Activated CD4-positive, alpha-beta T cell treated with anti-CD3 and anti-CD28 coated beads for 36 hours (primary cell): ENCODE results near the gene EIF4E3. TPM values are rescaled to one million over a fixed set of nuclear protein-coding genes. Genes with fewer than 3 reads are reported as not detected.

Experiments used
- ATAC-seq: fragments of 200-7000 bp; cut with Tn5 transposase; one replicate; pipeline ENCODE4 v1.10.0; 2021; ENCODE audit warnings: mild to moderate bottlenecking, moderate library complexity
- CTCF ChIA-PET: fragments of 350-600 bp; sonication (Branson Sonifier 250); formaldehyde crosslinking; loops from one replicate; lab custom pipeline; 2021; ENCODE audit warnings: antibody characterized with exemption; lab: Charles Lee
- POLR2A ChIA-PET: fragments of 350-600 bp; sonication (Branson Sonifier 250); formaldehyde crosslinking; loops from one replicate; lab custom pipeline; 2021; ENCODE audit warnings: antibody characterized with exemption, inconsistent platforms; lab: Charles Lee
- DNase-seq: peaks from one replicate; pipeline ENCODE4 v3.0.0-alpha.2; 2020
- H3K27ac Mint-ChIP-seq: one replicate; pipeline ENCODE4 v1.8.0; 2021; ENCODE audit warnings: mixed read lengths
- H3K27me3 Mint-ChIP-seq: one replicate; pipeline ENCODE4 v1.8.0; 2021; ENCODE audit warnings: mixed read lengths
- H3K36me3 Mint-ChIP-seq: one replicate; pipeline ENCODE4 v1.8.0; 2021; ENCODE audit warnings: low read depth, mixed read lengths
- H3K4me1 Mint-ChIP-seq: one replicate; pipeline ENCODE4 v1.8.0; 2021; ENCODE audit warnings: mixed read lengths
- H3K4me3 Mint-ChIP-seq: one replicate; pipeline ENCODE4 v1.8.0; 2021; ENCODE audit warnings: mild to moderate bottlenecking, moderate library complexity, mixed read lengths
- H3K9me3 Mint-ChIP-seq: one replicate; pipeline ENCODE4 v1.8.0; 2021; ENCODE audit warnings: low read depth, mixed read lengths
- intact Hi-C, 2 experiments: fragments of 100-400 bp; cut with DNase I in 1 of 2; cut with micrococcal nuclease in 1 of 2; formaldehyde crosslinking; loops; one replicate each; pipeline versions ENCODE4 v1.14.2 to v1.15.1; 2022 to 2024; cut with DNase I, micrococcal nuclease
- total RNA-seq, 2 experiments: library from RNA; stranded (reverse); gene quantifications; one replicate each; pipeline ENCODE4 v1.2.3, GENCODE V29; 2021

EIF4E3 gene
- total RNA-seq, 2 experiments from 2014 or later = 28.7 to 29.7 TPM

GRCh38 chr3:71690341-71690841 lies 34.8 kb downstream of the EIF4E3 start:
- DNase-seq (no peak), ATAC-seq (no peak)
- ChIA-PET CTCF (interaction anchor here (1.3 kb wide), 1 partner anchor 9 kb away, joined by 3 read pairs; no protein-coding TSS in a partner anchor), POLR2A (no interaction called here)
- H3K27me3 Mint-ChIP-seq = no peaks in the 10 kb centered on the region
- no peak overlapping the region for H3K4me3 Mint-ChIP-seq
- H3K9me3 Mint-ChIP-seq = no peaks in the 10 kb centered on the region
- intact Hi-C loops = no loop called here
- H3K4me1 Mint-ChIP-seq = peaks cover 14% of the 10 kb centered on the region
- no peak overlapping the region for H3K27ac Mint-ChIP-seq
- peaks cover 33% of the 10 kb centered on the region for H3K36me3 Mint-ChIP-seq

- Mint-ChIP-seq H3K27me3 (no peaks in the 10 kb centered on the region), H3K36me3 (peaks cover 36% of the 10 kb centered on the region), H3K27ac (no peak overlapping the region), H3K4me1 (peaks cover 16% of the 10 kb centered on the region), H3K4me3 (no peak overlapping the region), H3K9me3 (no peaks in the 10 kb centered on the region)
- intact Hi-C loops = no loop called here
- POLR2A ChIA-PET = no interaction called here
- peak; percentile 83 for ATAC-seq
- CTCF ChIA-PET = interaction anchor here (1.3 kb wide), 1 partner anchor 8 kb away, joined by 3 read pairs; no protein-coding TSS in a partner anchor
- DNase-seq = no peak
Observed at GRCh38 chr3:71689291-71689690, 35.9 kb downstream of the EIF4E3 start.

GRCh38 chr3:71688121-71688520 lies 37.1 kb downstream of the EIF4E3 start:
- DNase-seq = no peak
- POLR2A ChIA-PET = no interaction called here
- no peak overlapping the region for H3K4me3 Mint-ChIP-seq
- H3K9me3 Mint-ChIP-seq = no peaks in the 10 kb centered on the region
- H3K27me3 Mint-ChIP-seq = no peaks in the 10 kb centered on the region
- no peak for ATAC-seq
- peaks cover 16% of the 10 kb centered on the region for H3K4me1 Mint-ChIP-seq
- CTCF ChIA-PET = interaction anchor here (0.6 kb wide), 1 partner anchor 155 kb away, joined by 3 read pairs; no protein-coding TSS in a partner anchor
- H3K27ac Mint-ChIP-seq = no peak overlapping the region
- intact Hi-C loops = no loop called here
- peaks cover 38% of the 10 kb centered on the region for H3K36me3 Mint-ChIP-seq

GRCh38 chr3:71685686-71686085 lies 39.5 kb downstream of the EIF4E3 start:
- CTCF ChIA-PET = interaction anchor here (0.5 kb wide), 1 partner anchor 1113 kb away, joined by 3 read pairs; no protein-coding TSS in a partner anchor
- Mint-ChIP-seq H3K36me3 (peaks cover 32% of the 10 kb centered on the region), H3K27me3 (no peaks in the 10 kb centered on the region), H3K4me3 (no peak overlapping the region), H3K9me3 (no peaks in the 10 kb centered on the region), H3K27ac (no peak overlapping the region), H3K4me1 (peaks cover 25% of the 10 kb centered on the region)
- intact Hi-C loops = no loop called here
- ATAC-seq (no peak), DNase-seq (no peak)
- POLR2A ChIA-PET = no interaction called here

GRCh38 chr3:71684757-71685386 lies 40.3 kb downstream of the EIF4E3 start:
- ChIA-PET CTCF (no interaction called here), POLR2A (no interaction called here)
- no peak for ATAC-seq
- H3K27me3 Mint-ChIP-seq = no peaks in the 10 kb centered on the region
- no peak overlapping the region for H3K27ac Mint-ChIP-seq
- no peaks in the 10 kb centered on the region for H3K9me3 Mint-ChIP-seq
- peaks cover 28% of the 10 kb centered on the region for H3K36me3 Mint-ChIP-seq
- intact Hi-C loops = no loop called here
- no peak for DNase-seq
- peaks cover 25% of the 10 kb centered on the region for H3K4me1 Mint-ChIP-seq
- no peak overlapping the region for H3K4me3 Mint-ChIP-seq

- DNase-seq = no peak
- Mint-ChIP-seq H3K36me3 (peaks cover 23% of the 10 kb centered on the region), H3K4me1 (peaks cover 21% of the 10 kb centered on the region), H3K27me3 (no peaks in the 10 kb centered on the region), H3K9me3 (no peaks in the 10 kb centered on the region), H3K27ac (peak overlapping the region; percentile 56), H3K4me3 (no peak overlapping the region)
- CTCF ChIA-PET = interaction anchor here (0.8 to 1.3 kb wide), 5 partner anchors 11 to 1134 kb away, joined by 3 read pairs; no protein-coding TSS in a partner anchor
- POLR2A ChIA-PET = interaction anchor here (0.6 kb wide), 1 partner anchor 128 kb away, joined by 3 read pairs; no protein-coding TSS in a partner anchor
- no peak for ATAC-seq
- intact Hi-C loops = no loop called here
Observed at GRCh38 chr3:71684046-71684756, 41.0 kb downstream of the EIF4E3 start.

- Mint-ChIP-seq H3K4me3 (no peak overlapping the region), H3K27ac (no peak overlapping the region), H3K4me1 (peaks cover 13% of the 10 kb centered on the region), H3K9me3 (no peaks in the 10 kb centered on the region), H3K36me3 (peaks cover 9% of the 10 kb centered on the region), H3K27me3 (no peaks in the 10 kb centered on the region)
- peak; percentile 75 for DNase-seq
- ChIA-PET POLR2A (no interaction called here), CTCF (interaction anchor here (0.5 to 1.6 kb wide), 24 partner anchors 9 to 1617 kb away, joined by 3 to 8 read pairs (median 3); no protein-coding TSS in a partner anchor)
- intact Hi-C loops = no loop called here
- peak; percentile 91 for ATAC-seq
Observed at GRCh38 chr3:71681224-71681668, 44.0 kb downstream of the EIF4E3 start.

- ChIA-PET CTCF (interaction anchor here (0.5 to 1.4 kb wide), 13 partner anchors 9 to 1617 kb away, joined by 3 to 8 read pairs (median 3); no protein-coding TSS in a partner anchor), POLR2A (no interaction called here)
- Mint-ChIP-seq H3K4me3 (no peak overlapping the region), H3K4me1 (peaks cover 13% of the 10 kb centered on the region), H3K9me3 (no peaks in the 10 kb centered on the region), H3K36me3 (peaks cover 9% of the 10 kb centered on the region), H3K27me3 (no peaks in the 10 kb centered on the region), H3K27ac (no peak overlapping the region)
- intact Hi-C loops = no loop called here
- DNase-seq = no peak
- ATAC-seq = peak; percentile 49
Observed at GRCh38 chr3:71680603-71681002, 44.6 kb downstream of the EIF4E3 start.

- CTCF ChIA-PET = no interaction called here
Observed at GRCh38 chr3:71676931-71677330, 48.3 kb downstream of the EIF4E3 start.

GRCh38 chr3:71673486-71673885 lies 51.7 kb downstream of the EIF4E3 start:
- intact Hi-C loops = no loop called here
- ATAC-seq (no peak), DNase-seq (no peak)
- Mint-ChIP-seq H3K36me3 (peaks cover 2% of the 10 kb centered on the region), H3K9me3 (no peaks in the 10 kb centered on the region), H3K4me1 (peaks cover 11% of the 10 kb centered on the region), H3K27me3 (no peaks in the 10 kb centered on the region), H3K27ac (no peak overlapping the region), H3K4me3 (no peak overlapping the region)
- ChIA-PET POLR2A (no interaction called here), CTCF (interaction anchor here (0.7 to 1.8 kb wide), 2 partner anchors 10 to 1522 kb away, joined by 3 to 4 read pairs; no protein-coding TSS in a partner anchor)

More at GRCh38 chr3:71676931-71677330, 48.3 kb downstream of the EIF4E3 start:
- Mint-ChIP-seq H3K27ac (no peak overlapping the region), H3K9me3 (no peaks in the 10 kb centered on the region), H3K27me3 (no peaks in the 10 kb centered on the region), H3K36me3 (peaks cover 2% of the 10 kb centered on the region), H3K4me3 (no peak overlapping the region), H3K4me1 (peaks cover 17% of the 10 kb centered on the region)
- POLR2A ChIA-PET = no interaction called here
- ATAC-seq (no peak), DNase-seq (no peak)
- intact Hi-C loops = no loop called here

GRCh38 chr3:71672807-71673206 lies 52.4 kb downstream of the EIF4E3 start:
- Mint-ChIP-seq H3K4me1 (peaks cover 11% of the 10 kb centered on the region), H3K4me3 (no peak overlapping the region), H3K27ac (no peak overlapping the region), H3K9me3 (peaks cover 2% of the 10 kb centered on the region), H3K36me3 (peaks cover 2% of the 10 kb centered on the region), H3K27me3 (no peaks in the 10 kb centered on the region)
- ATAC-seq (no peak), DNase-seq (no peak)
- POLR2A ChIA-PET = no interaction called here
- CTCF ChIA-PET = interaction anchor here (1.8 kb wide), 1 partner anchor 11 kb away, joined by 3 read pairs; no protein-coding TSS in a partner anchor
- intact Hi-C loops = no loop called here
